ENCODE data around the gene POU6F2.

- TF ChIP-seq EZH2 (IDR thresholded peaks at IDR 0.05; ENCODE audit: low read length, missing control alignments), result no peak
- no peak for TF ChIP-seq CTCF (conservative IDR thresholded peaks at IDR 0.05 in 1 of 2, IDR thresholded peaks at IDR 0.05 in 1 of 2; ENCODE audit: low read depth in 1 of 2, low read length in 2 of 2)
Measured at GRCh38 chr7:39421251-39421650, 443.5 kb downstream of the POU6F2 start.

All from fibroblast of lung (primary cell).